Hematopoietic multipotent progenitor cell treated with erythropoietin and hydrocortisone succinate and interleukin-3 and kit ligand, for 15 days (in vitro differentiated cells): ENCODE data around the gene SPAG16.
"Not testable (repeated sequence)": the region's sequence is repeated elsewhere in the genome, so short reads cannot be mapped to it uniquely, and the experiment has no call there.

Source experiments
- DNase-seq: peaks from one replicate; pipeline ENCODE4 v3.0.0-alpha.2; 2015; ENCODE audit warnings: low spot score

Gene SPAG16

DNA sequence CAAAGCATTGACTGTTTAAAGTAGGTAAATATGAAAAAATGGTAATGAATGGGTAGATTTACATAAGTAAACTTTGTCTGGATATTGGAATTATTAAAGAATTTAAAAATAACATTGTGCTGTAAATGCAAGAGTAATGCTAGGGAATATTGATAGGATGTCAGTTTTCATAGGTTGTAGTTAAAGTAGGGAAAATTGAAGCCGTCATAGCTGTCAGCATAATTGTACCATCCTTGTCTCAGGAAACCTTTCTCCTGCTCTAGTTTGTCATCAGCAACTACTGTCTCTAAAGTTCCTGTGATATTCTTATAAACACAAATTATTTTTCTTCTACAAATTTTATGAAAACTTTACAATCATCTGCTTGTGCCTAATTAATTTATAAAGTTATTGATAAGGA, 10.1 kb upstream of the SPAG16 start:
- no peak for DNase-seq

DNA sequence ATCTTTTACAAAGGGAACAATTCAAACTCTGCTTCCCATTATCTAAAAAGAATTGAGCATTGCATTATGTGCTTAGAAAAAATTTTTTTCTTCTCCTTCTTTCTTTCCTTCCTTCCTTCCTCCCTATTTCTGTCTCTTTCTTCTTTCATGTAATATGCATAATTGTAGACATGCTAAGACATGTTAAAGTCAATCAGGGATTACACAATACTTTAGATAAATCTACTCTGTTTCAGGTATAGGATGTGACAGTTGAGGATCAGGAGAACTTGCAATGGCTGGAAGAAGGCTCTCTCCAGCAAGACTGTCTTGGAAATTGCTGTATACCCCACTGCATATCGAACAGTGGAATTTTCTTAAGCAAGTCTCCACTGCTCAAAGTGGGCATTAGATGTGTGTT, 9.0 kb upstream of the SPAG16 start:
- no peak for DNase-seq

DNA sequence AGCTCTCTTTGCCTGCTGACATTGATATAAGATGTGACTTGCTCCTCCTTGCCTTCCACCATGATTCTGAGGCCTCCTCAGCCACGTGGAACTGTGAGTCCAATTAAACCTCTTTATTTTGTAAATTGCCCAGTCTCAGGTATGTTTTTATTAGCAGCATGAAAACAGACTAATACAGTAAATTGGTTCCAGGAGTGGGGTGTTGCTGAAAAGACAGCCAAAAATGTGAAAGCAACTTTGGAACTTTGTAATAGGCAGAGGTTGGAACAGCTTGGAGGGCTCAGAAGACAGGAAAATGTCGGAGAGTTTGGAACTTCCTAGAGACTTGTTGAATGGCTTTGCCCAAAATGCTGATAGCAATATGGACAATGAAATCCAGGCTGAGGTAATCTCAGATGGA, 7.1 kb upstream of the SPAG16 start:
- DNase-seq, result not testable (repeated sequence)

DNA sequence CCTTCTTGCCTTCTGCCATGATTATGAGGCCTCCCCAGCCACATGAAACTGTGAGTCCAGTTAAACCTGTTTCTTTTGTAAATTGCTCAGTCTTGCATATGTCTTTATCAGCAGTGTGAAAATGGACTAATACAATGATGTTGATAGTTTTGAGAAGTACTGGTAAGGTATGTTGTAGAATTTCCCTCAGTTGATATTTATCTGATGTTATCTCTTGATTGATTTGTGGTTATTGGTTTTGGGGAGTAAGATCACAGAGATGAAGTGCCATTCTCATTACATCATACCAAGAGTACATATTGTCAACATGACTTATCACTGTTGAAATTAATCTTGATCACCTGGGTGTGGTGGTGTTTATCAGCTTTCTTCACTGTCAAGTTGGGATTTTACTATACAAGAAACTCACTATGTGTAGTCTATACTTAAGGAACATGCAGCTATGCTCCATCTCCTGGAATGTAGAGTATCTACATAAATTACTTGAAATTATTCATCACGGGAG, 5.1 kb upstream of the SPAG16 start:
- no peak for DNase-seq

DNA sequence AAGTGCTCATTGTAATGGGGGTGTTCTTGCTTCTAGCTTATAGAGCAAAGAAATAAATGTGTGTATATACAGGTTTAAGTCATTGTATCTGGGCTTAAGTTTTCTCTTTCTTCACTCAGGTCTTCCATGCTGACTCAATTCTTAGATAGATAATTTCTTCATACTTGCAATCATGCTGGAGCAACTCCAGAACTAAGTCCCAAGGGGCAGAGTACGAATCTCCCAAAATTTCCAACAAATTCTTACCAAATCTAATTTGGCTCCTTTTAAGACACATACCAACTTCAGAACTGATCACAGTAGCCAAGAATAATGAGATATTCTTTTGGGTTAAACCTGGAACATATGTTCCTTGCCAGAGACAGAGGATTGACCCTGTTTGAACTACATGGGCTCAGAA, 4.3 kb upstream of the SPAG16 start:
- DNase-seq, result no peak

DNA sequence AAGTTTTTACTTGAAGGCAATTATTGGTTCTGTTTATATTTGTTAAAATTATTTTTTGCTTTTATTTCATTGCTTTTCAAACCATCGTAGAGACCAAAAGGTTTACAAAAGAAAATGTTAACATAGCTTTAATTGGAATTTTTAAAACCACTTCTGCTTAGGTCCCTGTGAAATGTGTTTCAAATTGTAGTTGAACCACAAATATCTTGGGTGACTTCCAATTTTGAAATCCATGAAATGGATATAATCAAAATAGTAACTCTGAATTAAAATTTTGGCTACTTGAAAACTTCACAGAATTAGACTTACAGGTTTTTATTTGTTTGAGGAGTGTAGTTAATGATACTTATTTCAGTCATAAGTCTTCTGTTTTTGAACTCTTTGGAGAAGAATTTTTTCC, 3.1 kb upstream of the SPAG16 start:
- DNase-seq, result no peak

DNA sequence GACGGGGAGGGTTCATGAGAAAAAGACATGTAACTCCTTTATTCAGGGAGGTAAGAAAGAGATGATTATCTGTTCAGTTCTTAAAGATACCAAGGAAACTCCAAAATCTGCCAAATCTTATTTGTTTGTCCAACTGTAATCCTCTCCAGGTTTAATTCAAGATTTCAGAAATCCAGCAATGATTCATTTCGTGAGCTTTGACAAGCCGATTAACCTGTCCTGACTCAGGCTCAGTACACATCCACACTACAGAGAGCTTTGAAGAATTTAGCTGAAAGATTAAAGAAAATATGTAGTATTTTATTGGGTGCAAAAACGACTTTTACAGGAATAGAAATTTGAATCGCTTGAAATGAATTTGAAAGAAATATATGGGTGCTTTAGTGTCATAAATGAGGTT, 1.1 kb downstream of the SPAG16 start:
- no peak for DNase-seq

DNA sequence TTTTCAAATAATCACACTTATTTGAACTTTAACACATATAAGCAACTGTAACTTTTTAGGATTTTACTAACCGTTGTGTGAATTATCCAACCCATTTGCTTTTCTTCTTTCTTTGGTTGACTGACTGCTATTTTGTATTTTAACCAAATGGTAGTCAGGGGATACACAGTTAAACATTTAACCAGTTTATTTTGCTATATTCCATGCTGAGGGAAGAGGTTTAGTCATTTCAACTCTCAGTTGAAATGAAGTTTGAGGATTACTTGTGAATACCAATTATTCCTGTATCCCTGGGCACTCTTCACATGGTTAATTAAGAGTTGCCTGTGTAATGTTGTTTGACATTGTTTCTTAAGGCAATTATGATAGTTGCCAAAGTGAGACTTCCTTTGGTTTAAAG, 1.9 kb downstream of the SPAG16 start:
- no peak for DNase-seq

DNA sequence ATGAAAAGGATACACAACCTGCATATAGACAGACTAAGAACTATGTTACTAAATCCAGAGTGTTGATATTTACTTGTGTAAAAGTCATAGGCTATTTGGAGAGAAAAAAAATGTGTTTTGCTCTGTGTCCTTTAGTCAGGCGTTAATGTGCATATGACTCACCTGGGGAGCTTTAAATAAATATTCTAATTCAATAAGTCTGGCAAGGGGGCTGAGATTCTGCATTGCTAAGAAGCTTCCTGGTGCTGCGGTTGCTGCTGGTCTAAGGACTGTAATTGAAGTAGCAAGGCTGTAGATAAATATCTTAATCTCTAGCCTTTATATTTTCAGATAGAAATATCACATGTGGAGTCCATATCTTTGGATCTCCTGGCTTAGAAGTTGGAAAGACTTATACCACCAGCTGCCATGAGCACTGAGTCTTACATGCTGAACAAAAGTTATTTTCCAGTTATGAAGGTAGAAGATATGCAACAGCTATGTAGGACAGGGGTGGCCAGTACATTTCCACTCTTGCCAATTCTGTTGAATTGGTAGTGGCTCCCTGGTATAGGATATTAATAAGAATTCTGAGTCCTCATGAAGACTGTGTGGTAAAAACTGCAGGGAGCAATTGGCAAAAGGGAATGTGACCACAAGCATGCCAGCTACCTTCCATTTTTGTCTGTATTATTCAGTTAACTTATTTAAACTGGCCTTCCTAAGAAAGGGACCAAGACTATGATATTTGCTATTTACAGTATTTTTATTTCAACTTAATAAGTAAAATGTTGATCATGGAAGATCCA, 4.8 kb downstream of the SPAG16 start:
- no peak for DNase-seq

DNA sequence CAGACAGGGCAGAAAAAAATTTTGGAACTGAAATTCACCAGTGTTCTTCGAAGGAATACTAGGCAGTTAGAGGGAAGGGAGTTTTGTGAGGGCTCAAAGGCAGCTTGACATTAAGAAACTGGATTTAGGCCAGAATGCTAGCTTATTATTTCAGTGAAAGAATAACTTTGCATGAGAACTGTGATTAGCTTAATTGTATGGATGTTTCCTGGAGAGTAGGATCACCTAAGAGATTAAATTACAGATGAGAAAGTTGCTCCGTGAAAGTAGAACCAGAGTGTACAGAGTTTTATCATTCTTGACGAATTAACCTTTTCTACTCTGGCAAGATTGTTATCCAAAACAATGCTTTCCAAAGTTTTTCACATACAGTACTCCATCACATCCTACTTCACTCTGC, 6.2 kb downstream of the SPAG16 start:
- DNase-seq, result no peak

DNA sequence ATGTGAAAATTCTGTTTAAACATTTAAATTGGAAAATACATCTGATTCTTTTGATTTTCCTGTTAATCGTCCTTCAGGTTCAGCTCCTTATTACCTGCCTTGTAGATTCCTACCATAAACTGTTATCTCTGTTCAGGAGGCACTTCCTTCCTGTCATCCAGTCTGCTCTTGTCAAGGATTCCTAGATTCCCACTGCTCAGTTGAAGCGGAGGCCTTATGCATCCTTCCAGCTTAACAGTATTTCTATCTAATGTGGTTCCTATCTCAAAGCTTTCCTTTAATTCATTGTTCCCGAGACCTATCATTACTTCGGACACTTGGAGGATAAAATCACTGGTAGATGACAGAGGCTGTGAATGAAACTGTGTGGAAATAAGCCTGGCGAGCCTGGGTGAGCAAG, 12.0 kb downstream of the SPAG16 start:
- no peak for DNase-seq

DNA sequence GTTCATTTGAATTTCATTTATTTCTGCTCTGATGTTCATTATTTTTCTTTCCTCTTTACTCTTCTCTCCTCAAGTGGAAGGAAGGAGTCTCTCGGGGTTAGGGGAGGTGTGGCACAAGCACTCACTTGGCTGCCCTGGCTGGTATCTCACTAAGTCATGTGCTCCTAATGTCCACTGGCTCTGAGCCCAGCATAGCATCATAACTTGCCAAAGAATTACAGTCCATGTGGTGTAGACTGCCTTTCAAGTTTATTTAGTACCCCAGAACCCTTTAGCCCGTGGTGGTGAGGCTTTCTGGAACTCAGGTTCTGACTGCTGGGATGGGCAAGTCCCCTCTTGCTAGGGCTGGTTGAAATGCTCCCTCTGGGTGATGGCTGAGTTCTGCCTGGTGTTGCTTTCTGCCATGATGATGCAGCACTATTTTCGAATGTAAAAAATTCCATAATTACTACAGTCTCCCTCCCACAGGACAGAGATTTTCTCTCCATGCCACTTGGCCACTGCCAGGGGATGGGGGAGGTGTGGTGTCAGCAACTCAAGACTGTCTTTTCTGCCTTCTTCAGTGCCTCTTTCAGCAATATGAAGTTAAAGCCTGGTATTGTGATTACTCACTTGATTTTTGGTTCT, 22.2 kb downstream of the SPAG16 start:
- no peak for DNase-seq

DNA sequence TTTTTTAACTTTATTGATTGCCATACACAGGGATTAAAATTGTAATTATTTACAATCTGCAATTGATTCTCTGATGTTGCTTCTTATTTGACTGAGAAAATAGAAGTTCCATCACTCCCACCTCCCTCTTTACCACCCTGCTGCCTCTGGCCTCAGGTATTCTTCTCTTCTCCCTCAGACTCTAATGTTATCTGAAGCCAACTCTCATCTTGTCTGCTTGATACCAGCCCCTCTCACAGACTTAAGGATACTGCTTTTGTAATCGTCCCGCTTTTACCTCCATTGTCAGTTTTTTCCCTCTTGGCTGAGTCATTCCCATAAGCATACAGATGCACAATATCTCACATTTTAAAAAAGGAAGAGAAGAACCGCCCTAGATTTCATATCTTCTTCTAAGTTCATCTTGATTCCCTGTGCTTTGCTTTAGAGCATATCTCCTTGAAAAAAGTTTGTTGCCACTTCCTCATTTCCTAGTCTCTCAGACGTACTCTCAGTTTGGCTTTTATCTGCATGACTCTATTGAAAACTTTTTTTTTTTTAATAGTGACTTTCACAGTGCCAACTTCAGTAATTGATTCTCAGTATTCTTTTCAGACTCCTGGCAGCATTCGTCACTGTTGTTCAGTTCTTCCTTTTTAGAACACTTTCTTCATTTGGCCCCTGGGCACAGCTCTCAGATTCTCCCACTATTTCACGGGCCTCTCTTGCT, 31.1 kb downstream of the SPAG16 start:
- no peak for DNase-seq

DNA sequence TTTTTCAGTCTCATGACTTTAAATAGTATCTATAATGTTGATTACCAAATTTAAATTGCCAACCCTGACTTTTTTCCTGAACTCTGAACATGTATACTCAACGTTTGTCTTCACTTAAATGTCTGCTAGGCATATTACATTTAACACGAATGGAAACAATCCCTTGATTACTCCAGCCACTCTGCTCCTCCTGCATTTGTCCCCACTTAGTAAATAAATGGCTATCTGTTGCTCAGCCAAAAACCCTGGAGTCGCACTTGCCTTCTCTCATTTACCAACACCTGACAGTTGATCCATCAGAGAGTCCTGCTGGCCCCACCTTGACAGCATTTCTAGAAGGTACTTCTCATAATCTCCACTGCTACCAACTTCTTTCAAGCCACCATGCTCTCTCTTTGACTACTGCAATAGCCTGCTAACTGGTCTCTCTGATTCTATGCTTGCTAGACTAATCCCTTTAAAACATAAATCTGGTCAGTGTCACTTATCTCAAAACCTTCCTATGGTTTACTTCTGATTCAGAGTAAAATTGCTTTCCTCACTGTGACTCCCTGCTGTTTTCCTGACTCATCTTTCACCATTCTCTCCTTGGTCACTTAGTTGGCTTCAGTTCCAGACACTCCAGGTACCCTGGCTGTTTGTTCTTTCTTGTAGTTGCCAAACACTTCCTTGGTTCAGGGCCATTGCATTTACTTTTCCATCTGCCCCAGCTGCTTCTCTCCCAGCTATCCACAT, 31.9 kb downstream of the SPAG16 start:
- no peak for DNase-seq

DNA sequence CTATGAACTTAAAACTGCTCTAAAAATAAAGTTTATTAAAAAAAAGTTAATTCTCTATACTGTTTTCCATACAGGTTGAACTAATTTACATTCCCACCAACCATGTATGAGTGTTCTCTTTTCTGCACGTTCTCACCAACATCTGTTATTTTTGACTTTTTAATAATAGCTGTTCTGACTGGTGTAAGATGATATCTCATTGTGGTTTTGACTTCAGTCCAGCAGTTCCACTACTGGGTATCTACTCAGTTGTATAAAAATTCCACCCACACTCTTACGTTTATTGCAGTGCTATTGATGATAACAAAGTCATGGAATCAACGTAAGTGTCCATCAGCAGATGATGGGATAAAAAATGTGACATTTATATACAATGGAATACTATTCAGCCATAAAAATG, 33.7 kb downstream of the SPAG16 start:
- DNase-seq, result no peak

DNA sequence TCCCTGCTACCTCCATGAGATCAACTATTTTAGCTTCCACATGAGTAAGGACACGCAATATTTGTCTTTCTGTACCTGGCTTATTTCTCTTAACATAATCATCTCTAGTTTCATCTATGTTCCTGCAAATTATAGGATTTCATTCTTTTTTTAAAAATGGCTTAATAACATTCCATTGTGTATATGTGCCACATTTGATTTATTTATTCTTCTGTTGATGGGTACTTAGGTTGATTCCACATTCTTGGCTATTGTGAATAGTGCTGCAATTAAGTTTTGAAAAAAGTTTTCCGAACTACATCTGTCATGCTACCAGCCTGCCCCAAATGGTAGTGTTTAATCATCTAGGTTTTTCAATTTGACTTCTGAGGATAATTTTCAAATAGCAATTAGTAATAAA, 36.3 kb downstream of the SPAG16 start:
- DNase-seq, result no peak

DNA sequence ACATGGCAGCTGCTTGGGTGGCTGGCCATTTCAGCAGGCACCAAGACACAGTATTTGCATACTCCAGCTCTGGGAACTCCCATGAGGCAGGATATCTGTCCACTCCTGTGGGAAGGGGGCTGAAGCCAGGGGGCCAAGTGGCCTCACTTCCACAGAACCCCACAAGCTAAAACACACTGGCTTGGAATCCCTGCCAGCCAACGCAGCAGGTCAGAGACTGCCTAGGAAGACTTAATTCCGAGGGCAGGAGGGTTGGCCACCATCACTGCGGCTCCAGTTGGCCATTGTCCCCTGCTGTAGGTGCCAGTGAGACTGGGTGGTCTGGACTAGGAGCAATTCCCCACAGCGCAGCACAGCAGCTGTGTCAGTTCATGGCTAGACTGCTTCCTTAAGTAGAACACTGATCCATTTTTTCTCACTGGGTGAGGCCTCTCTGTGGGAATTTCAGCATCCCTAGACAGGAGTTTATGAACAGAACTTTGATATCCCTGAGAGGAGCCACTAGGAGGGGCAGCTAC, 52.0 kb downstream of the SPAG16 start:
- DNase-seq, result no peak

DNA sequence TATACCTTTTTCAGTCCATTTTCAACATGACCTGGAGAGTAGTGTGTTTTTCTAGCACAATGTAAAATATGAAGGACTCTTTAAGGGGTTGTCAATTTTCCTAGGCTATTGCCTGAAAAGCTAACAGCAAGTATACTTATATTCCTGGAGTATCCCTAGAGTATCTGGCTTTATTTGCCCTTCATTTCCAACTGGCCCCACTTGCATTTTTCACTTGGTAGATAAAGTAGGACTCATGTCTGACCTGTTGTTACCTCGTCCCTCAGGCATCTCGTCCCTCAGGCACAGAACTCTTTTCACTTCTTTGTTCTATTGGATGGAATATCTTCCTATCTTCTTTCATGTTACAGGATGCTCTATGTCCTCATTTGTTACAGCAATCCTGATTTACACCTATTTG, 69.2 kb downstream of the SPAG16 start:
- DNase-seq, result no peak

DNA sequence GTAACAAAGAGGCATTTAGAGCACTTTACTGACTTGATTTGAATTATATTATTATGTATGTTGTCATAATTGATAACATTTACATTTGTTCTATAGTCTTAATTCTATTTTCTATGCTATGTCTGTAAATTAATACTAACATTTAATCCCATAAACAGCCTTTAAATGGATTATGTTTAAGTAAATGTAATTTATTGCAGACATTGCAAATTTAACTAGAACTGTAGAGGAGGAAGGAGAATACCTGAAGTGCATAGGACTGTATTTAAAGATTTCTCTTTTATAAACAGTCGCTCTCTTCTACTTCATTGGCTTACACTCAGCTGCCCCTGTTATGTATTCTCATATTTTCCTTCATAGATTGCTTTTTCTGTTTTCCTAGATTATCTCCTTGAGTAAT, 92.4 kb downstream of the SPAG16 start:
- DNase-seq, result no peak

DNA sequence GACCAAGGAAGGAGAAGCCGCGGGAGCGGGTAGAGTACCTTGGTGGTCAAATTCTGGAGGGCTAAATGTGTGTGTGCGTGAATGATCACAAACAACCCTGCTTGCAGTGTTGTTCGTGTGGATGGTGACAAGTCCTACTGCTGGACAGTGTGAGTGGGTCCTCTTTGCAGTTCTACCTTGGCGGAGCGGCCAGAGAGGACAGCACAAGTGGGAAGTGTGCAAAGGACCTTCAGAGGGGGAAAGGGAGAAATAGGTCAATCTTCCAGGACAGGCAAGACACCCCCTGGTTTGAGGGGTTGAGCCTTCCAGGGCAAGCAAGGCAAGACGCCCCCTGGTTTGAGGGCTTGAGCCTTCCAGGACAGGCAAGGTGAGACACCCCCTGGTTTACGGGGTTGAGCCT, 122.8 kb downstream of the SPAG16 start:
- not testable (repeated sequence) for DNase-seq

DNA sequence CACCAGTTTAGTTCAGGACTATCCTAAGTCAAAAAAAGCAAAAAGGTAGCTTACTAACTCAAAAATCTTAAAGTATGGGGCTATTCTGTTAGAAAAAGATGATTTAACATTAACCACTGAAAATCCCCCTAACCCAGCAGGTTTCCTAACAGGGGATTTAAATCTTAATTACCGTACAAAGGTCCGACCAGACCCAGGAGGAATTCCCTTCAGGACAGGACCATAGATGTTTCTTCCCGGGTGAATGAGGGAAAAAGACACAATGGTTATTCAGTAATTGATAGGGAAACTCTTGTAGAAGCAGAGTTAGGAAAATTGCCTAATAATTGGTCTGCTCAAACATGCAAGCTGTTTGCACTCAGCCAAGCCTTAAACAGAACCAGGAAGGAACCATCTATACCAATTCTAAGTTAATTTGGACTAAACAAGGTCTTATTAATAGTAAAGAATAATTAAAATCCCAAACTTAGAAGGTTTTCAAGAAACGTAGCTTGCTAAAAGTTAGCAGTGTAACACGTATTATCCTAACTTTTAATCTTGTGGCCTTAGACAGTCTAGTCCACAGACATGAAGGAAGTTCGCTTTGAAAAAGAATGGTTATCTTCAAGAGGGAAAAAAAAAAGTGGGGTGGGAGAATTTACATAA, 124.3 kb downstream of the SPAG16 start:
- DNase-seq, result not testable (repeated sequence)

DNA sequence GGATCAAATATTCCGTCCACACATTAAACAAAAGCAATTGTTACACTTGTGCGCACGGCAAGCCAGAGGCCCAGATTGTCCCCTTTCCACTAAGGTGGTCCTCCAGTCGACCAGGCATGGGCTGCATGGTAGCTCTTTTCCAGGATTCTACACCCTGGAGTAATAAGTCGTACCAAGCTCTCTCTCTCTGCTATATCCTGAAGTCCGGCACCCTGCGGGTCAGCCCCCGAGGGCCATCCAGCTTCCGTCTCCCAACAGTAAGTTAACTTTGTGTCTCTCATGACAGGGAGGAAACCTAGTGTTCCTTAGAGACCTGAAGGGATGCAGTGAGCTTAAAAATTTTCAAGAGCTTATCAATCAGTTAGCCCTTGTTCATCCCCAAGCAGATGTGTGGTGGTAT, 126.4 kb downstream of the SPAG16 start:
- DNase-seq, result not testable (repeated sequence)
